ENCODE results near the gene RNF10.

- TF ChIP-seq, protein P1, sequence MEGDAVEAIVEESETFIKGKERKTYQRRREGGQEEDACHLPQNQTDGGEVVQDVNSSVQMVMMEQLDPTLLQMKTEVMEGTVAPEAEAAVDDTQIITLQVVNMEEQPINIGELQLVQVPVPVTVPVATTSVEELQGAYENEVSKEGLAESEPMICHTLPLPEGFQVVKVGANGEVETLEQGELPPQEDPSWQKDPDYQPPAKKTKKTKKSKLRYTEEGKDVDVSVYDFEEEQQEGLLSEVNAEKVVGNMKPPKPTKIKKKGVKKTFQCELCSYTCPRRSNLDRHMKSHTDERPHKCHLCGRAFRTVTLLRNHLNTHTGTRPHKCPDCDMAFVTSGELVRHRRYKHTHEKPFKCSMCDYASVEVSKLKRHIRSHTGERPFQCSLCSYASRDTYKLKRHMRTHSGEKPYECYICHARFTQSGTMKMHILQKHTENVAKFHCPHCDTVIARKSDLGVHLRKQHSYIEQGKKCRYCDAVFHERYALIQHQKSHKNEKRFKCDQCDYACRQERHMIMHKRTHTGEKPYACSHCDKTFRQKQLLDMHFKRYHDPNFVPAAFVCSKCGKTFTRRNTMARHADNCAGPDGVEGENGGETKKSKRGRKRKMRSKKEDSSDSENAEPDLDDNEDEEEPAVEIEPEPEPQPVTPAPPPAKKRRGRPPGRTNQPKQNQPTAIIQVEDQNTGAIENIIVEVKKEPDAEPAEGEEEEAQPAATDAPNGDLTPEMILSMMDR (IDR thresholded peaks at IDR 0.05; ENCODE audit: low read length): no peak
- TF ChIP-seq EZH2 (IDR thresholded peaks at IDR 0.05; ENCODE audit: borderline replicate concordance, low read length): no peak
These were observed at the start of gene RNF10 for GRCh38 chr12:120534203-120534702.

Measured in OCI-LY1 (cell line).